ENCODE data around the gene PEX14. TPM values are rescaled to one million over a fixed set of nuclear protein-coding genes. Genes with fewer than 3 reads are reported as not detected.

The PEX14 gene
- total RNA-seq, 4 donors from 2014 or later, result 10.1 to 22.7 (median 15.1) TPM

- no peak for ATAC-seq
- 39 to 82% methylated on average over 7 to 9 of the region's 9 CpGs for WGBS, 2 donors (ENCODE audit: low coverage in 1 of 2)
- no peak overlapping the region for H3K27ac ChIP-seq
- H3K9me3 ChIP-seq, result no peaks in the 10 kb centered on the region
- TF ChIP-seq POLR2A (IDR thresholded peaks at IDR 0.05), result no peak
- TF ChIP-seq POLR2AphosphoS5 (IDR thresholded peaks at IDR 0.05), result no peak
- TF ChIP-seq EP300 (IDR thresholded peaks at IDR 0.05), result no peak
- TF ChIP-seq, protein P1, sequence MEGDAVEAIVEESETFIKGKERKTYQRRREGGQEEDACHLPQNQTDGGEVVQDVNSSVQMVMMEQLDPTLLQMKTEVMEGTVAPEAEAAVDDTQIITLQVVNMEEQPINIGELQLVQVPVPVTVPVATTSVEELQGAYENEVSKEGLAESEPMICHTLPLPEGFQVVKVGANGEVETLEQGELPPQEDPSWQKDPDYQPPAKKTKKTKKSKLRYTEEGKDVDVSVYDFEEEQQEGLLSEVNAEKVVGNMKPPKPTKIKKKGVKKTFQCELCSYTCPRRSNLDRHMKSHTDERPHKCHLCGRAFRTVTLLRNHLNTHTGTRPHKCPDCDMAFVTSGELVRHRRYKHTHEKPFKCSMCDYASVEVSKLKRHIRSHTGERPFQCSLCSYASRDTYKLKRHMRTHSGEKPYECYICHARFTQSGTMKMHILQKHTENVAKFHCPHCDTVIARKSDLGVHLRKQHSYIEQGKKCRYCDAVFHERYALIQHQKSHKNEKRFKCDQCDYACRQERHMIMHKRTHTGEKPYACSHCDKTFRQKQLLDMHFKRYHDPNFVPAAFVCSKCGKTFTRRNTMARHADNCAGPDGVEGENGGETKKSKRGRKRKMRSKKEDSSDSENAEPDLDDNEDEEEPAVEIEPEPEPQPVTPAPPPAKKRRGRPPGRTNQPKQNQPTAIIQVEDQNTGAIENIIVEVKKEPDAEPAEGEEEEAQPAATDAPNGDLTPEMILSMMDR (IDR thresholded peaks at IDR 0.05), result no peak
- no peaks in the 10 kb centered on the region for H3K27me3 ChIP-seq
- H3K4me1 ChIP-seq, result no peaks in the 10 kb centered on the region
- peaks cover 0 to 43% of the 10 kb centered on the region in 2 donors for H3K36me3 ChIP-seq
- no peak overlapping the region for H3K4me3 ChIP-seq
Measured at GRCh38 chr1:10457875-10458274, 16.9 kb upstream of the PEX14 start.

- no peak overlapping the region for H3K27ac ChIP-seq
- H3K4me3 ChIP-seq, result no peak overlapping the region
- peaks cover 0 to 56% of the 10 kb centered on the region in 2 donors for H3K36me3 ChIP-seq
- no peak for TF ChIP-seq EP300 (IDR thresholded peaks at IDR 0.05)
- no peak for TF ChIP-seq POLR2AphosphoS5 (IDR thresholded peaks at IDR 0.05)
- TF ChIP-seq, protein P1 (IDR thresholded peaks at IDR 0.05), result no peak
- no peak for TF ChIP-seq POLR2A (IDR thresholded peaks at IDR 0.05)
- no peak for ATAC-seq
- 53 to 59% methylated on average over 3 of the region's 3 CpGs for WGBS, 2 donors (ENCODE audit: low coverage in 1 of 2)
- no peaks in the 10 kb centered on the region for H3K27me3 ChIP-seq
- no peaks in the 10 kb centered on the region for H3K4me1 ChIP-seq
- H3K9me3 ChIP-seq, result no peaks in the 10 kb centered on the region
Measured at GRCh38 chr1:10459184-10459583, 15.6 kb upstream of the PEX14 start.

DNA sequence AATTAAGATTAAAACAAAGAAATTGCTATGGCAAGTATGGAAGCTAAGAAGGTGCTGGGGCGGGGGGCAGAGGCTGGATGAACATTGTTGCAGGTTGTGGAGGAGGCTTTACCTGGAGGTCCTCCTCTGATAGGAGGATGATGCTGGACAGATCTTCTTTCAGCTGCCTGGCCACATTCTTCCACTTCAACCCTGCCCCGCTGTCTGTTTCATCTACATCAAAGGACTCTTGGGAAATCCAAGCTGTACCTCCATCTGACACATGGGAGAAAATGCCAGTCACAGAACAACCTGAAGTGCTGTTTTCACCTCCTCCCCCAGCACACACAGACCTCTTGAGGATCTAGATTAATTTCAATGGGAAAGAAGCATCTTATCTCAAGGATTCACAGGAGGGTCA, 7.7 kb upstream of the PEX14 start:
- TF ChIP-seq POLR2A (IDR thresholded peaks at IDR 0.05), result no peak
- TF ChIP-seq EP300 (IDR thresholded peaks at IDR 0.05), result no peak
- TF ChIP-seq POLR2AphosphoS5 (IDR thresholded peaks at IDR 0.05), result no peak
- TF ChIP-seq, protein P1 (IDR thresholded peaks at IDR 0.05), result no peak
- no peak overlapping the region for H3K4me3 ChIP-seq
- 83% methylated on average over 2 of the region's 2 CpGs; no CpG with 5 or more reads in 1 of the 2 donors for WGBS, 2 donors (ENCODE audit: low coverage in 1 of 2)
- no peak for ATAC-seq
- H3K4me1 ChIP-seq, result peaks cover 0 to 12% (median 3%) of the 10 kb centered on the region in 3 donors
- H3K27me3 ChIP-seq, result no peaks in the 10 kb centered on the region
- H3K36me3 ChIP-seq, result peaks cover 0 to 79% of the 10 kb centered on the region in 2 donors
- no peak overlapping the region for H3K27ac ChIP-seq
- no peaks in the 10 kb centered on the region for H3K9me3 ChIP-seq

DNA sequence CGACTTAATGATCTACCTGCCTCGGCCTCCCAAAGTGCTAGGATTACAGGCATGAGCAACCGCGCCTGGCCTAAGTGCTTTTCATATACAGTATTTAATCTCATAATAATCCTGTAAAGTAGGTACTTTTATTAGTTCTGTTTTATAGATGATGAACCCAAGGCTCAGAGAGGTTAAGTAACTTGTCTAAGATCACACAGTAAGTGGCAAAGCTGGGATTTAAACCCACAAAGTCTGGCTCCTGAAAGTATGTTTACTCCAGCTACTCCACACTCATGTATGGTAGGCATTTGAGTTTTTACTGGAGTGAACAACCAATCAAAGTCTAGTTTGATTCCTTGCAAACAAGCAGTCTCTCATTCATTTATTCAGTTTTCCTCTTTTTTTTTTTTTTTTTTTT, 4.7 kb upstream of the PEX14 start:
- no peak for ATAC-seq
- no peaks in the 10 kb centered on the region for H3K27me3 ChIP-seq
- H3K27ac ChIP-seq, result no peak overlapping the region
- no peaks in the 10 kb centered on the region for H3K9me3 ChIP-seq
- 95 to 100% methylated on average over 1 to 4 of the region's 4 CpGs for WGBS, 2 donors (ENCODE audit: low coverage in 1 of 2)
- H3K4me3 ChIP-seq, result no peak overlapping the region
- no peak for TF ChIP-seq EP300 (IDR thresholded peaks at IDR 0.05)
- no peak for TF ChIP-seq POLR2AphosphoS5 (IDR thresholded peaks at IDR 0.05)
- TF ChIP-seq, protein P1 (IDR thresholded peaks at IDR 0.05), result no peak
- TF ChIP-seq POLR2A (IDR thresholded peaks at IDR 0.05), result no peak
- H3K36me3 ChIP-seq, result peaks cover 0 to 49% of the 10 kb centered on the region in 2 donors
- H3K4me1 ChIP-seq, result peaks cover 0 to 25% (median 3%) of the 10 kb centered on the region in 3 donors

GRCh38 chr1:10471411-10472219, 3.1 kb upstream of the PEX14 start:
- H3K27me3 ChIP-seq, result no peaks in the 10 kb centered on the region
- H3K4me1 ChIP-seq, result peaks cover 3 to 40% (median 9%) of the 10 kb centered on the region in 3 donors
- peak overlapping the region; percentile 71 to 88 for H3K4me3 ChIP-seq
- H3K9me3 ChIP-seq, result no peaks in the 10 kb centered on the region
- TF ChIP-seq, protein P1 (IDR thresholded peaks at IDR 0.05), result no peak
- TF ChIP-seq EP300 (IDR thresholded peaks at IDR 0.05) (no peak), POLR2AphosphoS5 (IDR thresholded peaks at IDR 0.05) (no peak), POLR2A (IDR thresholded peaks at IDR 0.05) (no peak)
- H3K36me3 ChIP-seq, result peaks cover 0 to 34% of the 10 kb centered on the region in 2 donors
- 7 to 8% methylated on average over 16 to 20 of the region's 23 CpGs for WGBS, 2 donors (ENCODE audit: low coverage in 1 of 2)
- peak; percentile 12 for ATAC-seq
- H3K27ac ChIP-seq, result peak overlapping the region; percentile 41 to 87 (median 82)

Measured in gastroesophageal sphincter (tissue), 4 donors.